Gastrocnemius medialis (tissue), 4 donors: ENCODE data around the gene TRIO. TPM values are rescaled to one million over a fixed set of nuclear protein-coding genes. Genes with fewer than 3 reads are reported as not detected.

ENCODE experiments used
- ATAC-seq, 2 donors: fragments of 150-250 bp; one replicate each; pipeline ENCODE4 v1.9.1; 2016
- DNase-seq, 2 donors: peaks; one replicate each; pipeline ENCODE4 v3.0.0-alpha.2; 2019
- H3K27ac ChIP-seq, 4 donors: fragments of 200-600 bp; sonication (generic); 1 replicate in 1 of 4; 2 replicates in 3 of 4; pipeline ENCODE4 v1.5.1; 2016 to 2018; ENCODE audit warnings: mild to moderate bottlenecking in 2 of 4, moderate library complexity in 1 of 4
- H3K27me3 ChIP-seq, 3 donors: fragments of 200-600 bp; sonication (generic) in 2 of 3; 1 replicate in 1 of 3; 2 replicates in 2 of 3; pipeline versions ENCODE4 v1.5.1 to v1.6.0; 2016 to 2019; ENCODE audit warnings: mild to moderate bottlenecking in 1 of 3, moderate library complexity in 1 of 3
- H3K36me3 ChIP-seq, 2 donors: fragments of 200-600 bp; sonication (generic) in 1 of 2; one replicate each; pipeline ENCODE4 v1.5.1; 2017 to 2018
- H3K4me1 ChIP-seq, 2 donors: fragments of 200-600 bp; sonication (generic) in 1 of 2; one replicate each; pipeline ENCODE4 v1.5.1; 2016 to 2017; ENCODE audit warnings: mild to moderate bottlenecking in 2 of 2
- H3K4me3 ChIP-seq, 4 donors: fragments of 200-600 bp; sonication (generic) in 3 of 4; 1 replicate in 1 of 4; 2 replicates in 3 of 4; pipeline ENCODE4 v1.5.1; 2016 to 2019; ENCODE audit warnings: mild to moderate bottlenecking in 2 of 4
- H3K9me3 ChIP-seq, 3 donors: fragments of 200-600 bp; sonication (generic) in 2 of 3; 1 replicate in 1 of 3; 2 replicates in 2 of 3; pipeline ENCODE4 v1.5.1; 2016 to 2019
- POLR2A ChIP-seq, 2 donors: fragments of 450-650 bp; IDR thresholded peaks; one replicate each; pipeline ENCODE4 v1.6.1; 2017; ENCODE audit warnings: antibody characterized with exemption in 2 of 2, mild to moderate bottlenecking in 2 of 2, moderate library complexity in 2 of 2
- in situ Hi-C, 4 donors: fragments of 200-750 bp; cut with MboI; loops; one replicate each; pipeline versions ENCODE4 v1.15.0 to v1.8.0; 2017; ENCODE audit warnings: low sequenced_read_pairs in 4 of 4
- intact Hi-C: fragments of 100-400 bp; cut with DNase I; formaldehyde crosslinking; loops from one replicate; pipeline ENCODE4 v1.15.1; 2023; ENCODE audit warnings: low total_unique reads
- total RNA-seq, 4 donors: library from RNA; depleted of rRNA; stranded (reverse); fragments of >200 nt; gene quantifications; one replicate each; pipeline versions ENCODE4 v1.1.0 to v1.2.3, GENCODE V29; 2016
- TF ChIP-seq, protein P1 (sequence below), 5 experiments: fragments of 450-650 bp in 3 of 5; fragments of 200-600 bp in 2 of 5; sonication (generic) in 2 of 5; IDR thresholded peaks in 4 of 5; conservative IDR thresholded peaks in 1 of 5; 1 replicate in 4 of 5; 2 replicates in 1 of 5; pipeline ENCODE4 v1.5.1; 2016 to 2019; ENCODE audit warnings: antibody characterized with exemption in 5 of 5, mild to moderate bottlenecking in 3 of 5, moderate library complexity in 3 of 5

The TRIO gene
- total RNA-seq, 4 donors from 2014 or later = 31.5 to 57.5 (median 50.4) TPM

DNA sequence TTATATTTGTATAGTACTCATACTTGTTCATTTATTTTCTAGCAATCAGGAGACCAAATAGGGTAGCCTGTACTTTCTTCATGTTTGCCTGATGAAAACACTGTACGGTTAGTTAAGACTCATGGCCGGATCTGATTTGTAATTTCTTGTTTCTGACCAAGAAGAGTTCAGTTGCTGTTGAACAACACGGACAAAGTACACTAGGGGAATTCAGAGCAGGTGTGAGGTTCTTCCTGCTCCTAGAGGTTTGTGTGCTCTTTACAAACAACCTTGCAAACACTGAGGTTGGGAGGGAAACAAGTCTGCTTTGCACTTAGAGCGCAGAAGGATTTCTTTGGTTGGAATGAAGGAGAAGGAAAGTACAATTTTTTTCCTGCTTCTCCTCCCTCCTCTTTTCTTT is 69.7 kb downstream of the TRIO start:
- H3K9me3 ChIP-seq = no peaks in the 10 kb centered on the region
- TF ChIP-seq, protein P1, sequence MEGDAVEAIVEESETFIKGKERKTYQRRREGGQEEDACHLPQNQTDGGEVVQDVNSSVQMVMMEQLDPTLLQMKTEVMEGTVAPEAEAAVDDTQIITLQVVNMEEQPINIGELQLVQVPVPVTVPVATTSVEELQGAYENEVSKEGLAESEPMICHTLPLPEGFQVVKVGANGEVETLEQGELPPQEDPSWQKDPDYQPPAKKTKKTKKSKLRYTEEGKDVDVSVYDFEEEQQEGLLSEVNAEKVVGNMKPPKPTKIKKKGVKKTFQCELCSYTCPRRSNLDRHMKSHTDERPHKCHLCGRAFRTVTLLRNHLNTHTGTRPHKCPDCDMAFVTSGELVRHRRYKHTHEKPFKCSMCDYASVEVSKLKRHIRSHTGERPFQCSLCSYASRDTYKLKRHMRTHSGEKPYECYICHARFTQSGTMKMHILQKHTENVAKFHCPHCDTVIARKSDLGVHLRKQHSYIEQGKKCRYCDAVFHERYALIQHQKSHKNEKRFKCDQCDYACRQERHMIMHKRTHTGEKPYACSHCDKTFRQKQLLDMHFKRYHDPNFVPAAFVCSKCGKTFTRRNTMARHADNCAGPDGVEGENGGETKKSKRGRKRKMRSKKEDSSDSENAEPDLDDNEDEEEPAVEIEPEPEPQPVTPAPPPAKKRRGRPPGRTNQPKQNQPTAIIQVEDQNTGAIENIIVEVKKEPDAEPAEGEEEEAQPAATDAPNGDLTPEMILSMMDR (IDR thresholded peaks at IDR 0.05 in 4 of 5, conservative IDR thresholded peaks at IDR 0.05 in 1 of 5) = no peak
- TF ChIP-seq POLR2A (IDR thresholded peaks at IDR 0.05) = no peak
- in situ Hi-C loops = no loop called here
- no peaks in the 10 kb centered on the region for H3K36me3 ChIP-seq
- no peak overlapping the region for H3K27ac ChIP-seq
- H3K4me3 ChIP-seq = no peak overlapping the region
- H3K27me3 ChIP-seq = no peaks in the 10 kb centered on the region
- intact Hi-C loops = loop anchor here (1.0 kb wide), 1 partner anchor 31 kb away; no protein-coding TSS in a partner anchor
- peaks cover 35 to 52% of the 10 kb centered on the region in 2 donors for H3K4me1 ChIP-seq
- DNase-seq (no peak), ATAC-seq (no peak)

- no peaks in the 10 kb centered on the region for H3K9me3 ChIP-seq
- TF ChIP-seq, protein P1 (IDR thresholded peaks at IDR 0.05 in 4 of 5, conservative IDR thresholded peaks at IDR 0.05 in 1 of 5) = no peak
- TF ChIP-seq POLR2A (IDR thresholded peaks at IDR 0.05) = no peak
- in situ Hi-C loops (no loop called here), intact Hi-C loops (loop anchor here (1.0 kb wide), 1 partner anchor 31 kb away; no protein-coding TSS in a partner anchor)
- ATAC-seq (no peak), DNase-seq (no peak)
- no peak overlapping the region for H3K4me3 ChIP-seq
- no peaks in the 10 kb centered on the region for H3K36me3 ChIP-seq
- no peak overlapping the region for H3K27ac ChIP-seq
- peaks cover 39 to 48% of the 10 kb centered on the region in 2 donors for H3K4me1 ChIP-seq
- H3K27me3 ChIP-seq = no peaks in the 10 kb centered on the region
These were observed 70.1 kb downstream of the TRIO start for GRCh38 chr5:14213253-14213652.

DNA sequence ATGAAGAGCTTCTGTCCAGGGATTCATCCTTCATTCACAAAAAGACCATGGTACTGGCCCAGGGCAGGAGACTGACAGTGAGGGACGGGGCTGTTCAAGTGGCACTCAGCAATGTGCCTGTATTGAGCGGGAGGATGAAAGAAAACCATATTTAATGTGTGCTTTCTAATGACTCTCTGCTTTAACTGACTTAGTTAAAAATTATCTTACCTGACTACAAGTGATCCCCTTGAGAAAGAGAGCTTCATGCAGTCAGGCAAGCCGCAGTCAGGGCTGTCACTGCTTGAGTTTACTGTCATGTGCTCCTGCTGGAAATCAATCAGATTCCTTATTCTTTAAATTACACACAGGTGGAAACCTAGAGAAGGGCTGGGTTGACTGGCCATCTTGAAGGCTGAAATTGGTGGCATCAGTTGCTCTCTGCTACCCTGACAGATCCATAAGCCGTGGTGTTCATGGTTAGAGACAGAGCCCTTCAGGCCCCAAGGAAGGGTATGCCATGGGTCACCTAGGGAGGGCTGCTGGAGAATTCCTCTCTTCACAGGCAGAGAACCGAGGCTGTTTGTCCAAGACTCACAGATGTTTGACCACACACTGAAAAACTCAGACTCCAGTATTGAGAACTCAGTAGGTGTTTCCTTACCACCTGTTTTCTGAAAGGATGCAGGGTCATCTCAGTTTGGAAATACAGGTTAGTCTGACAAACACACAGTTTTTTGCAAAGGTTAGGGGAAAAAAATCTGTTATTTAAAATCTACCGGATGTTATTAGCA is 70.9 kb downstream of the TRIO start:
- Histone ChIP-seq H3K36me3 (no peaks in the 10 kb centered on the region), H3K4me3 (no peak overlapping the region), H3K27me3 (no peaks in the 10 kb centered on the region), H3K9me3 (no peaks in the 10 kb centered on the region), H3K27ac (no peak overlapping the region), H3K4me1 (peaks cover 46 to 49% of the 10 kb centered on the region in 2 donors)
- intact Hi-C loops (loop anchor here (1.0 kb wide), 1 partner anchor 32 kb away; no protein-coding TSS in a partner anchor), in situ Hi-C loops (no loop called here)
- DNase-seq (no peak), ATAC-seq (no peak)
- no peak for TF ChIP-seq POLR2A (IDR thresholded peaks at IDR 0.05)
- TF ChIP-seq, protein P1 (IDR thresholded peaks at IDR 0.05 in 4 of 5, conservative IDR thresholded peaks at IDR 0.05 in 1 of 5) = no peak

GRCh38 chr5:14215901-14216300 is 72.8 kb downstream of the TRIO start:
- H3K27me3 ChIP-seq = no peaks in the 10 kb centered on the region
- DNase-seq (no peak), ATAC-seq (no peak)
- peaks cover 58 to 64% of the 10 kb centered on the region in 2 donors for H3K4me1 ChIP-seq
- H3K36me3 ChIP-seq = no peaks in the 10 kb centered on the region
- H3K27ac ChIP-seq = no peak overlapping the region
- H3K4me3 ChIP-seq = no peak overlapping the region
- in situ Hi-C loops = no loop called here
- TF ChIP-seq, protein P1 (IDR thresholded peaks at IDR 0.05 in 4 of 5, conservative IDR thresholded peaks at IDR 0.05 in 1 of 5) = no peak
- no peak for TF ChIP-seq POLR2A (IDR thresholded peaks at IDR 0.05)
- no peaks in the 10 kb centered on the region for H3K9me3 ChIP-seq
- intact Hi-C loops = no loop called here
